GM10847 (cell line): ENCODE results near the gene MTG1.

Experiments used
- POLR2A ChIP-seq: IDR thresholded peaks from 2 replicates; pipeline ENCODE4 v1.6.1; 2011; ENCODE audit not compliant: insufficient read length; ENCODE audit errors: extremely low read depth

Gene MTG1

GRCh38 chr10:133388236-133388972 is 5.6 kb upstream of the MTG1 start:
- peak; percentile 20 for TF ChIP-seq POLR2A

GRCh38 chr10:133388973-133389818 is 4.8 kb upstream of the MTG1 start:
- TF ChIP-seq POLR2A: peak; percentile 26

GRCh38 chr10:133390597-133391248 is 3.2 kb upstream of the MTG1 start:
- no peak for TF ChIP-seq POLR2A

- TF ChIP-seq POLR2A: no peak
Measured at GRCh38 chr10:133391249-133391635, 2.7 kb upstream of the MTG1 start.

- TF ChIP-seq POLR2A: no peak
Measured at GRCh38 chr10:133391761-133392518, 2.0 kb upstream of the MTG1 start.

GRCh38 chr10:133393401-133394063 is 425 bp upstream of the MTG1 start:
- TF ChIP-seq POLR2A: no peak

- no peak for TF ChIP-seq POLR2A
Measured at GRCh38 chr10:133394801-133395221, 854 bp downstream of the MTG1 start.

- no peak for TF ChIP-seq POLR2A
Measured at GRCh38 chr10:133396035-133396624, 2.2 kb downstream of the MTG1 start.

- no peak for TF ChIP-seq POLR2A
Measured at GRCh38 chr10:133397938-133398337, 4.0 kb downstream of the MTG1 start.

GRCh38 chr10:133399123-133399601 is 5.2 kb downstream of the MTG1 start:
- TF ChIP-seq POLR2A: no peak

- TF ChIP-seq POLR2A: no peak
Measured at GRCh38 chr10:133400624-133401424, 6.9 kb downstream of the MTG1 start.

GRCh38 chr10:133401500-133401899 is 7.5 kb downstream of the MTG1 start:
- no peak for TF ChIP-seq POLR2A
